Neural cell (in vitro differentiated cells): ENCODE data around the gene RALGDS. TPM values are rescaled to one million over a fixed set of nuclear protein-coding genes. Genes with fewer than 3 reads are reported as not detected.

Experiments
- H2AFZ ChIP-seq: fragments of 200-600, 300-800 bp; sonication (generic), shearing (Covaris generic); 2 replicates; pipeline ENCODE4 v1.6.0; 2014; ENCODE audit warnings: low read depth, mild to moderate bottlenecking, antibody characterized with exemption, low read length, moderate library complexity
- H3F3A ChIP-seq: fragments of 200-600 bp; shearing (Covaris generic); 2 replicates; pipeline ENCODE4 v1.6.1; 2016; ENCODE audit warnings: mild to moderate bottlenecking, moderate library complexity, mixed read lengths, antibody characterized with exemption, low read length; ENCODE audit not compliant: insufficient read depth, poor library complexity, severe bottlenecking
- H3K27ac ChIP-seq: fragments of 200-600, 300-800 bp; sonication (generic), shearing (Covaris generic); 2 replicates; pipeline ENCODE4 v1.5.1; 2014; ENCODE audit warnings: mild to moderate bottlenecking, low read length, moderate library complexity
- H3K27me3 ChIP-seq: fragments of 300-800, 200-600 bp; sonication (generic), shearing (Covaris generic); 2 replicates; pipeline ENCODE4 v1.6.0; 2014; ENCODE audit warnings: mild to moderate bottlenecking, low read depth, low read length, moderate library complexity; ENCODE audit not compliant: insufficient read depth
- H3K36me3 ChIP-seq: fragments of 300-800, 200-600 bp; sonication (generic), shearing (Covaris generic); 2 replicates; pipeline ENCODE4 v1.5.1; 2014; ENCODE audit warnings: mild to moderate bottlenecking, antibody characterized with exemption, low read length, moderate library complexity; ENCODE audit not compliant: insufficient read depth
- H3K4me2 ChIP-seq: fragments of 300-800, 200-600 bp; sonication (generic), shearing (Covaris generic); 2 replicates; pipeline ENCODE4 v1.6.0; 2014; ENCODE audit warnings: mild to moderate bottlenecking, low read length
- H3K4me3 ChIP-seq: fragments of 300-800, 200-600 bp; sonication (generic), shearing (Covaris generic); 2 replicates; pipeline ENCODE4 v1.5.1; 2014; ENCODE audit warnings: mild to moderate bottlenecking, low read length, moderate library complexity
- H3K79me2 ChIP-seq: fragments of 200-600 bp; shearing (Covaris generic); replicated peaks from 2 replicates; pipeline ENCODE4 v1.6.0; 2014; ENCODE audit warnings: mild to moderate bottlenecking, low read length, moderate library complexity; ENCODE audit not compliant: insufficient read depth
- H3K9ac ChIP-seq: fragments of 300-800, 200-600 bp; sonication (generic), shearing (Covaris generic); 2 replicates; pipeline ENCODE4 v1.6.1; 2016; ENCODE audit warnings: mild to moderate bottlenecking, low read length, mixed read lengths
- H3K9me2 ChIP-seq: fragments of 200-600 bp; shearing (Covaris generic); 2 replicates; pipeline ENCODE4 v1.6.1; 2016; ENCODE audit warnings: mild to moderate bottlenecking, low read length, mixed read lengths; ENCODE audit not compliant: insufficient read depth
- H3K9me3 ChIP-seq: fragments of 200-600, 300-800 bp; sonication (generic), shearing (Covaris generic); 2 replicates; pipeline ENCODE4 v1.6.1; 2016; ENCODE audit warnings: mild to moderate bottlenecking, mixed run types, low read length, moderate library complexity, mixed read lengths
- H4K20me1 ChIP-seq: fragments of 200-600 bp; shearing (Covaris generic); 2 replicates; pipeline ENCODE4 v1.6.1; 2016; ENCODE audit warnings: mild to moderate bottlenecking, mixed run types; ENCODE audit not compliant: insufficient read depth
- EP300 ChIP-seq: fragments of 450-650 bp; conservative IDR thresholded peaks from 2 replicates; pipeline ENCODE4 v1.6.1; 2014; ENCODE audit warnings: antibody characterized with exemption, mild to moderate bottlenecking, moderate library complexity; ENCODE audit not compliant: poor library complexity, severe bottlenecking
- EZH2 ChIP-seq: fragments of 200-600, 300-800 bp; shearing (Covaris generic), sonication (generic); IDR thresholded peaks from 2 replicates; pipeline ENCODE4 v1.6.1; 2014; ENCODE audit warnings: antibody characterized with exemption, low read length, borderline replicate concordance, mild to moderate bottlenecking; ENCODE audit not compliant: insufficient read depth, poor library complexity, severe bottlenecking
- MXI1 ChIP-seq: fragments of 450-650 bp; conservative IDR thresholded peaks from 2 replicates; pipeline ENCODE4 v1.6.1; 2014; ENCODE audit warnings: antibody characterized with exemption, mild to moderate bottlenecking; ENCODE audit not compliant: poor library complexity, severe bottlenecking
- POLR2AphosphoS5 ChIP-seq: IDR thresholded peaks from 2 replicates; pipeline ENCODE4 v1.6.1; 2012
- RAD21 ChIP-seq: fragments of 450-650 bp; conservative IDR thresholded peaks from 2 replicates; pipeline ENCODE4 v1.6.1; 2014; ENCODE audit warnings: antibody characterized with exemption, mild to moderate bottlenecking, moderate library complexity
- SMC3 ChIP-seq: fragments of 450-650 bp; conservative IDR thresholded peaks from 2 replicates; pipeline ENCODE4 v1.6.1; 2014; ENCODE audit warnings: antibody characterized with exemption, mild to moderate bottlenecking, moderate library complexity; ENCODE audit not compliant: poor library complexity
- TAF1 ChIP-seq: IDR thresholded peaks from 2 replicates; pipeline ENCODE4 v1.6.1; 2012; ENCODE audit warnings: low read depth
- polyA plus RNA-seq: library from polyadenylated mRNA; depleted of rRNA; stranded (reverse); fragments of >200 nt; gene quantifications from 2 replicates; pipeline ENCODE4 v1.2.3, GENCODE V29; 2014
- TF ChIP-seq, protein P1 (sequence below): IDR thresholded peaks from 2 replicates; pipeline ENCODE4 v1.6.1; 2012; ENCODE audit warnings: borderline replicate concordance
- TF ChIP-seq, protein P2 (sequence below): fragments of 450-650 bp; IDR thresholded peaks from 2 replicates; pipeline ENCODE4 v1.5.1; 2014; ENCODE audit warnings: antibody characterized with exemption, mild to moderate bottlenecking, moderate library complexity; ENCODE audit not compliant: poor library complexity, severe bottlenecking

Gene RALGDS
- polyA plus RNA-seq, 1 donor from 2014 or later = 174 TPM

DNA sequence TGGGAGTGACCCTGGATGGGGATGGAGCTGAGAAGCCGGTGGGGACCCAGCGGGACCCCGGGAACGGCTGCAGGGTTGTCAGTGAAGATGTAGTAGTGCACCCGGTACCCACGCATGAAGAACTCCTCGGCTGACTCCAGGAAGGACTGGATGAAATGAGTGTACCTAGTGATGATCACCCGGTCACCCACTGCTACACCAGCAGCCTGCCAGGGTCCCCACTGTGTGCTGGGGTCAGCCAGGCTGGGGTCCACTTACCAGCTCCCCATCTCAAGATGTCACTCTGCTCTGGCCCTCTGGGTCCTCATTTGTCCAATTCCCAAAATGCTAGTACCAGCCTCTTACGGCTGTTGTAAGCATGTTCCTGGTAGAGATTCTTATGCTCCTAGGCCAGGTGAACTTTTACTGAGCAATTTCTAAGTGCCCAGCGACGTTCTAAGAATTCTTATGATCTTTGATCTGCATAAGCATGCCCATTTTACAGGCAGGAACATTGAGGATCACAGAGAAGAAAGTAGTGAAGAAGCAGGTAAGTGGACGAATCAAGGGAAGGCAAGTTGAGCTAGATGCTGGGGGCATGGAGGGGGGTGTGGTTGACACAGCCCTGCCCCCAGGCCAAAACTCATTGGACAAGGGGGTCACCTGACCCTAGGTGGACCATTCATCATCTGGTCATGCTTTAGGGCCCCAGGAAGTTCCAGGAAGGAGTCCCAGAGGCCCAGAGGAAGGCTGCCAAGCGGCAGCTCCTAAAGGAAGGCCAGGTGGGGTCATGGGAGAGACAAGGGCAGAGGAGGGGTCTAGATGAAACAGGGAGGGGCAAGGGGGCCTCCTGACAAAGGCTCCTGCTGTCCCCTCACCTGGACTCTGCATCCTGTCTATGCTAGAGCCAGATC, 33.3 kb upstream of the RALGDS start (continued):
- TF ChIP-seq, protein P1, sequence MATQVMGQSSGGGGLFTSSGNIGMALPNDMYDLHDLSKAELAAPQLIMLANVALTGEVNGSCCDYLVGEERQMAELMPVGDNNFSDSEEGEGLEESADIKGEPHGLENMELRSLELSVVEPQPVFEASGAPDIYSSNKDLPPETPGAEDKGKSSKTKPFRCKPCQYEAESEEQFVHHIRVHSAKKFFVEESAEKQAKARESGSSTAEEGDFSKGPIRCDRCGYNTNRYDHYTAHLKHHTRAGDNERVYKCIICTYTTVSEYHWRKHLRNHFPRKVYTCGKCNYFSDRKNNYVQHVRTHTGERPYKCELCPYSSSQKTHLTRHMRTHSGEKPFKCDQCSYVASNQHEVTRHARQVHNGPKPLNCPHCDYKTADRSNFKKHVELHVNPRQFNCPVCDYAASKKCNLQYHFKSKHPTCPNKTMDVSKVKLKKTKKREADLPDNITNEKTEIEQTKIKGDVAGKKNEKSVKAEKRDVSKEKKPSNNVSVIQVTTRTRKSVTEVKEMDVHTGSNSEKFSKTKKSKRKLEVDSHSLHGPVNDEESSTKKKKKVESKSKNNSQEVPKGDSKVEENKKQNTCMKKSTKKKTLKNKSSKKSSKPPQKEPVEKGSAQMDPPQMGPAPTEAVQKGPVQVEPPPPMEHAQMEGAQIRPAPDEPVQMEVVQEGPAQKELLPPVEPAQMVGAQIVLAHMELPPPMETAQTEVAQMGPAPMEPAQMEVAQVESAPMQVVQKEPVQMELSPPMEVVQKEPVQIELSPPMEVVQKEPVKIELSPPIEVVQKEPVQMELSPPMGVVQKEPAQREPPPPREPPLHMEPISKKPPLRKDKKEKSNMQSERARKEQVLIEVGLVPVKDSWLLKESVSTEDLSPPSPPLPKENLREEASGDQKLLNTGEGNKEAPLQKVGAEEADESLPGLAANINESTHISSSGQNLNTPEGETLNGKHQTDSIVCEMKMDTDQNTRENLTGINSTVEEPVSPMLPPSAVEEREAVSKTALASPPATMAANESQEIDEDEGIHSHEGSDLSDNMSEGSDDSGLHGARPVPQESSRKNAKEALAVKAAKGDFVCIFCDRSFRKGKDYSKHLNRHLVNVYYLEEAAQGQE = no peak
- TF ChIP-seq POLR2AphosphoS5 = no peak

DNA sequence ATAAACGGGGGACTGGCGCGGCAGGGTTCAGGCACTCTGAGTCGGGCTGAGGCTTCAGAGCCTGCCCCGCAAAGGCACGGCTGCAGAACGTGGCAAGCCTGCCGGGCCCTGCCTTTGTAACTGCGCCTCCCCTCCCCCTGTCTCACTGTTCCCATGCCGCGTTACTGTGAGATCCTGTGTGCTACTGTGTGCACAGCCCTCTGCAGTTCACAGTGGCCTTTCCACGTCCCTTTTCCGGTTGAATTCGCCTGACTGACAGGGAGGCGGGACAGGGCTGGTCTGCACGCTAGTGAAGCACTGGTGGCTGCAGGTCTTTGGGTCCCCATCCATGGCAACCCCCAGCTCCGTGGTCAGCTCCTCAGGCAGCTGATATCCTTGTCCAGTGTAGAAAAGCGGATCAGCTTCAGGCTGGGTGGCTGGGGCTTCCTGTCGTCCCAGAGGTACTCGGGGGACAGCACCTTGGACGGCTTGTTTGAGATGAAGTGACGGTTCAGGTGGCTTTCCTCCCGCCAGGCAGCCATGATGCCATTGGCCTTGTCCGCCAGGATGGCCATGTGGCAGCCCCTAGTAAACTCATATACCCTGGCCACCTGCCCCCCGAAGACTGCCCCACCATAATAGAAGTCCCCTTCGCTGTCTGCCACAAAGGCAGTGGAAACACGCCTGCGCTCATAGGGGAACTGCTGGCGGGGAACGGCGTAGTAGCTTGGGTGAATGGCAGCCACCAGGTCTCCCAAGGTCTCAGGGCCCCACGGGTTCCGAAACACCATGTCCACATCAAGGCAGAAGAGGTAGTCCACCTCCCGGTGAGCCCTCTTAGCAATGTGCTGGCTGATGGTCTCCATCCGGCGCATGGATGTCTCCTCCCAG, 32.4 kb upstream of the RALGDS start:
- TF ChIP-seq EP300 = no peak
- H3K9me2 ChIP-seq = no peaks in the 10 kb centered on the region
- no peak overlapping the region for H3K27ac ChIP-seq
- no peak overlapping the region for H3K4me2 ChIP-seq
- no peak overlapping the region for H3K4me3 ChIP-seq
- no peak overlapping the region for H3K9ac ChIP-seq
- no peak overlapping the region for H2AFZ ChIP-seq
- no peaks in the 10 kb centered on the region for H3K79me2 ChIP-seq
- H3F3A ChIP-seq = no peaks in the 10 kb centered on the region
- no peaks in the 10 kb centered on the region for H3K9me3 ChIP-seq
- no peaks in the 10 kb centered on the region for H3K27me3 ChIP-seq
- H3K36me3 ChIP-seq = no peaks in the 10 kb centered on the region
- no peaks in the 10 kb centered on the region for H4K20me1 ChIP-seq

DNA sequence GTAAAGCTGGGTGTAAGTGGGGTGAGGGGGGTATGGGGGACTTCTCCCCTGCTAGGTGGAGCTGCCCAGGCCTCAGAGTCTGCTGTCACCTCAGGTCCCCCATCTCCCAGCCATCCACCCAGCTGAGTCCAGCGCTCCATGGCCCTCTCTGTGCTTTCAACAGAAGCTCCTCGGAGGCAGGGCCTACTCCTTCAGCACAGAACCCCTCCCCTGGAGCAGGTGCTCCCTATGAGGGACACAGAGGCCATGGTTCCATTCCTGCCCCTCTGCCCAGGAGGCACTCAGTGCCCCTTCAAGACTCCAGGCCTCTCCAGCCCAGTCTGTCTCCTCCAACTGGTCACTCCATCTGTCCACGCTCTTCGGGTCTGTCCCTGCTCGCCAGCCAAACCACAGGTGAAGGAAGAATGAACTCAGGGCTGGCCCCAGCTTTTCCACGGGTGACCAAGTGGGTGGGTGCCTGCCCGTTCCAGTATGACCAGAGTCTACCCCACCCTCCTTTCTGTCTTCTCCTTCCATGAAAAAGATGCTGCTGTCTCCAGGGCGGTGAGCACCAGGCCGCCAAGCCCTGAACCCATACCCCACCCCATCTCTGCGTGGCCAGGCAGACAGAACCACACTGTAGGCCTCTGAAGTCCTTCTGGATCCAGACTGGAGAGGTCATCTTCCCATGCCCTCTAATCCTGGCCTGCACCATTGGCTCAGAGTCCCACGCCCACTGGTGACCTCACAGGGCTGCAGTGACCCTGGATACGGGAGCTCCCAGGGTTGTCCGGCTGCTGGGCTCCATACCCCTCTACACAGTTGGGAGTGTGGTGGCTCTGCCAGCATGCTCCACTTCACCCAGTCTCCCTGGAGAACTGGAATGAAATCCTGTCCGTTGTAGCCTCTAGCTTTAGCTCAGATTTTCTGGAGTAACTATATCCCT, 30.8 kb upstream of the RALGDS start:
- H3F3A ChIP-seq = no peaks in the 10 kb centered on the region
- no peak overlapping the region for H3K4me2 ChIP-seq
- H3K27me3 ChIP-seq = no peaks in the 10 kb centered on the region
- no peak overlapping the region for H2AFZ ChIP-seq
- no peak overlapping the region for H3K9ac ChIP-seq
- H4K20me1 ChIP-seq = no peaks in the 10 kb centered on the region
- TF ChIP-seq POLR2AphosphoS5 = no peak
- TF ChIP-seq, protein P1 = no peak
- TF ChIP-seq TAF1 = no peak
- TF ChIP-seq MXI1 = no peak
- TF ChIP-seq EZH2 = no peak
- no peak for TF ChIP-seq EP300
- TF ChIP-seq, protein P2, sequence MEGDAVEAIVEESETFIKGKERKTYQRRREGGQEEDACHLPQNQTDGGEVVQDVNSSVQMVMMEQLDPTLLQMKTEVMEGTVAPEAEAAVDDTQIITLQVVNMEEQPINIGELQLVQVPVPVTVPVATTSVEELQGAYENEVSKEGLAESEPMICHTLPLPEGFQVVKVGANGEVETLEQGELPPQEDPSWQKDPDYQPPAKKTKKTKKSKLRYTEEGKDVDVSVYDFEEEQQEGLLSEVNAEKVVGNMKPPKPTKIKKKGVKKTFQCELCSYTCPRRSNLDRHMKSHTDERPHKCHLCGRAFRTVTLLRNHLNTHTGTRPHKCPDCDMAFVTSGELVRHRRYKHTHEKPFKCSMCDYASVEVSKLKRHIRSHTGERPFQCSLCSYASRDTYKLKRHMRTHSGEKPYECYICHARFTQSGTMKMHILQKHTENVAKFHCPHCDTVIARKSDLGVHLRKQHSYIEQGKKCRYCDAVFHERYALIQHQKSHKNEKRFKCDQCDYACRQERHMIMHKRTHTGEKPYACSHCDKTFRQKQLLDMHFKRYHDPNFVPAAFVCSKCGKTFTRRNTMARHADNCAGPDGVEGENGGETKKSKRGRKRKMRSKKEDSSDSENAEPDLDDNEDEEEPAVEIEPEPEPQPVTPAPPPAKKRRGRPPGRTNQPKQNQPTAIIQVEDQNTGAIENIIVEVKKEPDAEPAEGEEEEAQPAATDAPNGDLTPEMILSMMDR = no peak
- TF ChIP-seq SMC3 = no peak
- no peak for TF ChIP-seq RAD21
- no peak overlapping the region for H3K27ac ChIP-seq
- H3K79me2 ChIP-seq = peaks cover 13% of the 10 kb centered on the region
- no peak overlapping the region for H3K4me3 ChIP-seq
- no peaks in the 10 kb centered on the region for H3K9me2 ChIP-seq
- no peaks in the 10 kb centered on the region for H3K9me3 ChIP-seq
- H3K36me3 ChIP-seq = no peaks in the 10 kb centered on the region
